K562 (cell line): ENCODE data around the gene TENM3. TPM values are rescaled to one million over a fixed set of nuclear protein-coding genes. Genes with fewer than 3 reads are reported as not detected.

Experiments used
- ATAC-seq: fragments of 200-7000 bp; cut with Tn5 transposase; 3 replicates; pipeline ENCODE4 v1.9.1; 2020; ENCODE audit warnings: moderate library complexity
- BruUV-seq: library from RNA; stranded (reverse); fragments of 400-500 nt; replicated peaks from 2 replicates; lab custom pipeline; 2021; lab: Mats Ljungman, UMichigan
- CTCF ChIA-PET: fragments of 300-600 bp; formaldehyde crosslinking; extraction: SDS; loops from one replicate; lab custom pipeline; 2021; ENCODE audit warnings: low intra/inter-chr PET ratio; lab: Yijun Ruan, JAX
- POLR2A ChIA-PET: fragments of 300-600, 350-650 bp; sonication (Branson Sonifier 250); formaldehyde crosslinking; extraction: SDS; loops from one replicate; lab custom pipeline; 2021; ENCODE audit warnings: antibody characterized with exemption, inconsistent platforms; lab: Yijun Ruan, JAX
- DNase-seq, 4 experiments: peaks; one replicate each; pipeline versions ENCODE4 v3.0.0 to v3.0.0-alpha.2; 2011 to 2018; ENCODE audit warnings: low spot score in 3 of 4, mixed read lengths in 3 of 4; ENCODE audit errors: extremely low read depth in 1 of 4
- FAIRE-seq: peaks from 2 replicates; lab custom pipeline; 2011; peaks lifted over from hg19 to GRCh38; lab: Jason Lieb, UNC
- H2AFZ ChIP-seq: 2 replicates; pipeline ENCODE4 v1.6.0; 2011; ENCODE audit warnings: low read depth, low read length, control low read depth, inconsistent platforms
- H3K27ac ChIP-seq: fragments of 200-600 bp; 3 replicates; pipeline ENCODE4 v1.8.0; 2011; ENCODE audit warnings: low read depth, mild to moderate bottlenecking, control low read depth, inconsistent platforms, low read length, moderate library complexity, mixed read lengths; ENCODE audit errors: extremely low read depth
- H3K27me3 ChIP-seq, 2 experiments: fragments of 300-600 bp in 1 of 2; 2 replicates in 1 of 2; 3 replicates in 1 of 2; pipeline versions ENCODE4 v1.6.0 to v1.8.0; 2011; ENCODE audit warnings: inconsistent platforms in 2 of 2, low read length in 2 of 2, mild to moderate bottlenecking in 1 of 2, mixed read lengths in 1 of 2, moderate library complexity in 1 of 2; ENCODE audit not compliant: control insufficient read depth in 2 of 2, insufficient read depth in 2 of 2
- H3K36me3 ChIP-seq: fragments of 300-600 bp; 3 replicates; pipeline ENCODE4 v1.8.0; 2011; ENCODE audit warnings: mild to moderate bottlenecking, low read length, inconsistent platforms; ENCODE audit not compliant: control insufficient read depth, insufficient read depth
- H3K4me1 ChIP-seq, 2 experiments: fragments of 200-600 bp in 1 of 2; replicated peaks in 1 of 2; 2 replicates in 1 of 2; 3 replicates in 1 of 2; pipeline versions ENCODE4 v1.5.1 to v1.8.0; 2011; ENCODE audit warnings: inconsistent platforms in 2 of 2, low read length in 2 of 2, mild to moderate bottlenecking in 1 of 2, mixed read lengths in 1 of 2, moderate library complexity in 1 of 2; ENCODE audit not compliant: control insufficient read depth in 2 of 2, insufficient read depth in 2 of 2
- H3K4me2 ChIP-seq: 2 replicates; pipeline ENCODE4 v1.6.1; 2011; ENCODE audit warnings: low read length, control low read depth, inconsistent platforms, mixed read lengths; ENCODE audit not compliant: insufficient read depth
- H3K4me3 ChIP-seq: fragments of 200-600 bp; sonication (generic), shearing (Covaris generic); 2 replicates; pipeline ENCODE4 v1.5.1; 2016; ENCODE audit warnings: control low read depth, inconsistent platforms
- H3K79me2 ChIP-seq: fragments of 200-600 bp; 3 replicates; pipeline ENCODE4 v1.8.0; 2011; ENCODE audit warnings: low read length, inconsistent platforms; ENCODE audit not compliant: control insufficient read depth, insufficient read depth
- H3K9ac ChIP-seq, 2 experiments: 2 replicates each; pipeline versions ENCODE4 v1.6.0 to v1.6.1; 2011; ENCODE audit warnings: low read depth in 2 of 2, low read length in 2 of 2, control low read depth in 1 of 2, inconsistent platforms in 1 of 2, mild to moderate bottlenecking in 1 of 2, mixed read lengths in 1 of 2; ENCODE audit not compliant: insufficient read depth in 1 of 2
- H3K9me1 ChIP-seq: one replicate; pipeline ENCODE4 v1.6.0; 2011; ENCODE audit warnings: inconsistent platforms, mild to moderate bottlenecking, low read length, moderate library complexity; ENCODE audit not compliant: control insufficient read depth, insufficient read depth
- H3K9me3 ChIP-seq: replicated peaks from 2 replicates; pipeline ENCODE4 v1.5.1; 2011; ENCODE audit warnings: low read depth, low read length, inconsistent platforms; ENCODE audit not compliant: control insufficient read depth, insufficient read depth
- H4K20me1 ChIP-seq: replicated peaks from 2 replicates; pipeline ENCODE4 v1.6.1; 2011; ENCODE audit warnings: low read length, inconsistent platforms, mixed read lengths; ENCODE audit not compliant: control insufficient read depth, insufficient read depth
- CHD1 ChIP-seq: fragments of 200-600 bp; sonication (generic); IDR thresholded peaks from one replicate; pipeline ENCODE4 v1.6.1; 2012; ENCODE audit warnings: mild to moderate bottlenecking, moderate library complexity, low read length, inconsistent platforms
- DNMT1 ChIP-seq: fragments of 450-650 bp; IDR thresholded peaks from 2 replicates; pipeline ENCODE4 v1.6.1; 2016; ENCODE audit warnings: antibody characterized with exemption, mild to moderate bottlenecking
- HDAC2 ChIP-seq: fragments of 450-650 bp; IDR thresholded peaks from 2 replicates; pipeline ENCODE4 v1.6.1; 2016; ENCODE audit warnings: mild to moderate bottlenecking
- HLTF ChIP-seq: fragments of 450-650 bp; IDR thresholded peaks from 2 replicates; pipeline ENCODE4 v1.6.1; 2016
- NCOA4 ChIP-seq: fragments of 450-650 bp; IDR thresholded peaks from 2 replicates; pipeline ENCODE4 v1.6.1; 2018; ENCODE audit warnings: mild to moderate bottlenecking; ENCODE audit not compliant: partially characterized antibody
- POLR2H ChIP-seq: IDR thresholded peaks from 2 replicates; pipeline ENCODE4 v1.6.1; 2016; ENCODE audit warnings: missing genetic modification characterization, low read depth, mild to moderate bottlenecking, control low read depth, missing compliant biosample characterization, moderate library complexity
- RB1 ChIP-seq: fragments of 450-650 bp; IDR thresholded peaks from 2 replicates; pipeline ENCODE4 v1.6.1; 2017; ENCODE audit warnings: low read depth, mild to moderate bottlenecking
- RBM14 ChIP-seq: fragments of 200-400 bp; formaldehyde crosslinking; IDR thresholded peaks from 2 replicates; pipeline ENCODE4 v1.6.1; 2018; ENCODE audit warnings: low read depth, mild to moderate bottlenecking, low read length, moderate library complexity, borderline replicate concordance; ENCODE audit not compliant: insufficient read depth
- RBM22 ChIP-seq: fragments of 200-400 bp; formaldehyde crosslinking; IDR thresholded peaks from 2 replicates; pipeline ENCODE4 v1.6.1; 2018; ENCODE audit warnings: low read length, low read depth; ENCODE audit not compliant: poor library complexity, severe bottlenecking
- RFX7 ChIP-seq: fragments of 250-450 bp; sonication (Bioruptor Pico); IDR thresholded peaks from 2 replicates; pipeline ENCODE4 v1.5.1; 2021; ENCODE audit warnings: mild to moderate bottlenecking
- TAF7 ChIP-seq: fragments of 450-650 bp; IDR thresholded peaks from 2 replicates; pipeline ENCODE4 v1.6.1; 2016; ENCODE audit warnings: missing genetic modification characterization, missing compliant biosample characterization
- TAL1 ChIP-seq: fragments of 450-650 bp; IDR thresholded peaks from 2 replicates; pipeline ENCODE4 v1.6.1; 2016; ENCODE audit warnings: mild to moderate bottlenecking
- TSC22D4 ChIP-seq: fragments of 450-650 bp; IDR thresholded peaks from 2 replicates; pipeline ENCODE4 v1.6.1; 2016; ENCODE audit warnings: missing genetic modification characterization, missing biosample characterization, control low read depth
- ZNF311 ChIP-seq: fragments of 250-450 bp; sonication (Bioruptor Pico); IDR thresholded peaks from 2 replicates; pipeline ENCODE4 v1.4.0; 2020; ENCODE audit warnings: mild to moderate bottlenecking, moderate library complexity
- ZNF431 ChIP-seq: sonication (generic); formaldehyde crosslinking; IDR thresholded peaks from 2 replicates; pipeline ENCODE4 v1.8.0; 2022; ENCODE audit warnings: mild to moderate bottlenecking, missing genetic modification reagents
- ZNF436 ChIP-seq: fragments of 250-450, 450-650 bp; sonication (Bioruptor Pico); formaldehyde crosslinking; IDR thresholded peaks from 2 replicates; pipeline ENCODE4 v1.7.0; 2020; ENCODE audit warnings: mild to moderate bottlenecking
- ZNF57 ChIP-seq: fragments of 450-650 bp; formaldehyde crosslinking; IDR thresholded peaks from 2 replicates; pipeline ENCODE4 v1.4.0; 2020; ENCODE audit warnings: mild to moderate bottlenecking, moderate library complexity
- WGBS: fragments of 100-300 bp; shearing (Covaris generic); methylation state at CpG from one replicate; pipeline ENCODE4 v1.1.6; 2016; ENCODE audit warnings: low coverage, mixed read lengths; ENCODE audit not compliant: insufficient coverage; ENCODE audit errors: missing lambda C conversion rate; 5-methylcytosine and 5-hydroxymethylcytosine counted together
- in situ Hi-C: fragments of 300-500 bp; cut with MboI; formaldehyde crosslinking; loops from 4 replicates; pipeline ENCODE4 v1.15.0; 2018; ENCODE audit warnings: inconsistent platforms, mixed read lengths
- intact Hi-C: fragments of 100-400 bp; cut with micrococcal nuclease; formaldehyde crosslinking; loops from 2 replicates; pipeline ENCODE4 v1.14.2; 2022
- polyA plus RNA-seq, 8 experiments: library from polyadenylated mRNA; depleted of rRNA in 4 of 8; stranded (reverse) in 5 of 8; unstranded in 3 of 8; fragments of >200 nt; fragmentation: Nextera tagmentation in 2 of 8; fragmentation: Illumina TruSeq in 1 of 8; extraction: Ambion mirVana in 2 of 8; extraction: Trizol in 1 of 8; gene quantifications; 2 replicates each; pipeline versions ENCODE4 v1.2.1 to v1.2.3, GENCODE V29; 2011 to 2014; ENCODE audit warnings: inconsistent platforms in 1 of 8, missing spikeins in 1 of 8
- total RNA-seq, 7 experiments: library from RNA; depleted of rRNA in 6 of 7; stranded (reverse); fragments of >200 nt in 6 of 7; fragmentation: Illumina TruSeq in 2 of 7; extraction: Trizol in 2 of 7; gene quantifications; 2 replicates each; pipeline versions ENCODE4 v1.2.1 to v1.2.3, GENCODE V29; 2011 to 2021; ENCODE audit warnings: low replicate concordance in 1 of 7
- TF ChIP-seq, protein P1 (sequence below): sonication (generic); formaldehyde crosslinking; IDR thresholded peaks from 2 replicates; pipeline ENCODE4 v1.8.0; 2022; ENCODE audit warnings: mild to moderate bottlenecking, low read depth, missing genetic modification reagents
- TF ChIP-seq, protein P2 (sequence below): fragments of 450-650 bp; IDR thresholded peaks from 2 replicates; pipeline ENCODE4 v1.7.0; 2016; ENCODE audit warnings: borderline replicate concordance

TENM3 gene
- total and polyA plus RNA-seq, 9 of the 15 experiments (the other 6 are each of a cell fraction or from before 2014, with no cell fraction given) = 0.01 to 0.02 TPM; not detected in 7

DNA sequence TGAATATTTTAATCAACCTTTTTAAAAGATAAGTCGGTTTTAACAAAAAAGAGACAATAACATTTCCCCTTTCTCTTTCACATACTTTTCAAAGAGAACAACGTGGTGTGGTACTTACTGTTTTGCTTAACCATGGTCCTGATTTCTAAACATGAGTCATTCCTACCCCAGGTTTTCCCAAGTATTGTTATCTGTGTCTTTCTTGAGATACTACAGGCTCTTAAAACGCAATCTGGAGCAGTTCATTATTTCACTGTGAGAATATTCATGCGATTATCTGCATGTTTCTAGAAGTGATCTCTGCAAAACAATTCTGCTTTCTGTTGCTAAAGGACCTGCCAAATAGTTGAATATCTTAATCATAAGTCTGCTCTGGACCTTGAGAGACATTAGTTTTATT, 127.3 kb downstream of the TENM3 start:
- Histone ChIP-seq H3K9me1 (no peaks in the 10 kb centered on the region), H3K9me3 (no peaks in the 10 kb centered on the region), H3K79me2 (no peaks in the 10 kb centered on the region), H3K4me2 (no peak overlapping the region), H3K36me3 (no peaks in the 10 kb centered on the region), H3K9ac (no peak overlapping the region), H3K27ac (no peak overlapping the region), H3K4me1 (no peaks in the 10 kb centered on the region), H4K20me1 (no peaks in the 10 kb centered on the region), H3K4me3 (no peak overlapping the region), H3K27me3 (no peaks in the 10 kb centered on the region), H2AFZ (no peak overlapping the region)
- CTCF ChIA-PET = no interaction called here
- intact Hi-C loops = no loop called here
- POLR2A ChIA-PET = no interaction called here
- no TSS peak for BruUV-seq
- DNase-seq (no peak), ATAC-seq (no peak), FAIRE-seq (no peak)
- 2% methylated on average over 4 of the region's 4 CpGs for WGBS
- in situ Hi-C loops = no loop called here
- TF ChIP-seq ZNF57 (CRISPR knock-in tag) (no peak), ZNF436 (CRISPR knock-in tag) (no peak), RBM22 (no peak), TAL1 (no peak), TAF7 (tag) (no peak), POLR2H (tag) (no peak), RB1 (no peak), TSC22D4 (tag) (no peak), NCOA4 (no peak), ZNF431 (CRISPR knock-in tag) (no peak), DNMT1 (no peak), CHD1 (no peak), HDAC2 (no peak), RBM14 (no peak), RFX7 (CRISPR knock-in tag) (no peak), HLTF (no peak), ZNF311 (CRISPR knock-in tag) (no peak)
- TF ChIP-seq, protein P1, sequence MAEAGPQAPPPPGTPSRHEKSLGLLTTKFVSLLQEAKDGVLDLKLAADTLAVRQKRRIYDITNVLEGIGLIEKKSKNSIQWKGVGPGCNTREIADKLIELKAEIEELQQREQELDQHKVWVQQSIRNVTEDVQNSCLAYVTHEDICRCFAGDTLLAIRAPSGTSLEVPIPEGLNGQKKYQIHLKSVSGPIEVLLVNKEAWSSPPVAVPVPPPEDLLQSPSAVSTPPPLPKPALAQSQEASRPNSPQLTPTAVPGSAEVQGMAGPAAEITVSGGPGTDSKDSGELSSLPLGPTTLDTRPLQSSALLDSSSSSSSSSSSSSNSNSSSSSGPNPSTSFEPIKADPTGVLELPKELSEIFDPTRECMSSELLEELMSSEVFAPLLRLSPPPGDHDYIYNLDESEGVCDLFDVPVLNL (CRISPR knock-in tag) = no peak
- TF ChIP-seq, protein P2, sequence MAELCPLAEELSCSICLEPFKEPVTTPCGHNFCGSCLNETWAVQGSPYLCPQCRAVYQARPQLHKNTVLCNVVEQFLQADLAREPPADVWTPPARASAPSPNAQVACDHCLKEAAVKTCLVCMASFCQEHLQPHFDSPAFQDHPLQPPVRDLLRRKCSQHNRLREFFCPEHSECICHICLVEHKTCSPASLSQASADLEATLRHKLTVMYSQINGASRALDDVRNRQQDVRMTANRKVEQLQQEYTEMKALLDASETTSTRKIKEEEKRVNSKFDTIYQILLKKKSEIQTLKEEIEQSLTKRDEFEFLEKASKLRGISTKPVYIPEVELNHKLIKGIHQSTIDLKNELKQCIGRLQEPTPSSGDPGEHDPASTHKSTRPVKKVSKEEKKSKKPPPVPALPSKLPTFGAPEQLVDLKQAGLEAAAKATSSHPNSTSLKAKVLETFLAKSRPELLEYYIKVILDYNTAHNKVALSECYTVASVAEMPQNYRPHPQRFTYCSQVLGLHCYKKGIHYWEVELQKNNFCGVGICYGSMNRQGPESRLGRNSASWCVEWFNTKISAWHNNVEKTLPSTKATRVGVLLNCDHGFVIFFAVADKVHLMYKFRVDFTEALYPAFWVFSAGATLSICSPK = no peak
